SK-N-SH (cell line): Measurements from ENCODE around the gene AGTRAP.

Experiments
- CTCF ChIP-seq: fragments of 200-600 bp; sonication (generic); IDR thresholded peaks from 2 replicates; pipeline ENCODE4 v1.6.1; 2017; ENCODE audit warnings: antibody characterized with exemption, mild to moderate bottlenecking, moderate library complexity
- FOSL2 ChIP-seq: IDR thresholded peaks from 2 replicates; pipeline ENCODE4 v1.4.0; 2012; ENCODE audit warnings: low read depth, mild to moderate bottlenecking, moderate library complexity, borderline replicate concordance
- FOXM1 ChIP-seq: IDR thresholded peaks from 2 replicates; pipeline ENCODE4 v1.4.0; 2012; ENCODE audit warnings: low read depth, mild to moderate bottlenecking
- NFIC ChIP-seq: IDR thresholded peaks from 2 replicates; pipeline ENCODE4 v1.4.0; 2012; ENCODE audit warnings: borderline replicate concordance
- POLR2AphosphoS5 ChIP-seq: IDR thresholded peaks from 2 replicates; pipeline ENCODE4 v1.6.1; 2012; ENCODE audit warnings: low read depth, low read length
- RAD21 ChIP-seq: IDR thresholded peaks from 2 replicates; pipeline ENCODE4 v1.6.1; 2012; ENCODE audit warnings: mild to moderate bottlenecking, low read length
- RFX5 ChIP-seq: IDR thresholded peaks from 2 replicates; pipeline ENCODE4 v1.6.1; 2012; ENCODE audit warnings: mild to moderate bottlenecking, improper control_type of control experiment, low read length
- TAF1 ChIP-seq: IDR thresholded peaks from 2 replicates; pipeline ENCODE4 v1.6.1; 2012; ENCODE audit warnings: low read depth, mild to moderate bottlenecking, low read length, moderate library complexity, borderline replicate concordance
- TCF12 ChIP-seq: IDR thresholded peaks from 2 replicates; pipeline ENCODE4 v1.4.0; 2012
- TEAD4 ChIP-seq: IDR thresholded peaks from 2 replicates; pipeline ENCODE4 v1.4.0; 2012; ENCODE audit warnings: mild to moderate bottlenecking, borderline replicate concordance; ENCODE audit not compliant: insufficient read depth

GRCh38 chr1:11738096-11738495 lies 2.2 kb downstream of the AGTRAP start:
- no peak for TF ChIP-seq FOSL2
- no peak for TF ChIP-seq CTCF
- TF ChIP-seq RFX5 = no peak
- TF ChIP-seq NFIC = no peak
- TF ChIP-seq TCF12 = no peak
- TF ChIP-seq TAF1 = no peak
- no peak for TF ChIP-seq POLR2AphosphoS5
- TF ChIP-seq FOXM1 = no peak
- no peak for TF ChIP-seq RAD21
- TF ChIP-seq TEAD4 = no peak
